KOPT-K1 (cell line): ENCODE results near the gene DPEP2.

ENCODE experiments used
- H3K27ac ChIP-seq: fragments of 200-600 bp; sonication (generic); 2 replicates; pipeline ENCODE4 v1.5.1; 2016; ENCODE audit warnings: antibody characterized with exemption, mild to moderate bottlenecking, low read depth, low read length; ENCODE audit not compliant: poor library complexity, severe bottlenecking
- H3K36me3 ChIP-seq: fragments of 200-600 bp; sonication (generic); 2 replicates; pipeline ENCODE4 v1.5.1; 2017; ENCODE audit warnings: antibody characterized with exemption, mild to moderate bottlenecking, low read length, moderate library complexity; ENCODE audit not compliant: insufficient read depth
- H3K9me3 ChIP-seq: fragments of 200-600 bp; sonication (generic); 2 replicates; pipeline ENCODE4 v1.5.1; 2017; ENCODE audit warnings: antibody characterized with exemption, low read length, mild to moderate bottlenecking; ENCODE audit not compliant: insufficient read depth, poor library complexity, severe bottlenecking

DPEP2 gene

DNA sequence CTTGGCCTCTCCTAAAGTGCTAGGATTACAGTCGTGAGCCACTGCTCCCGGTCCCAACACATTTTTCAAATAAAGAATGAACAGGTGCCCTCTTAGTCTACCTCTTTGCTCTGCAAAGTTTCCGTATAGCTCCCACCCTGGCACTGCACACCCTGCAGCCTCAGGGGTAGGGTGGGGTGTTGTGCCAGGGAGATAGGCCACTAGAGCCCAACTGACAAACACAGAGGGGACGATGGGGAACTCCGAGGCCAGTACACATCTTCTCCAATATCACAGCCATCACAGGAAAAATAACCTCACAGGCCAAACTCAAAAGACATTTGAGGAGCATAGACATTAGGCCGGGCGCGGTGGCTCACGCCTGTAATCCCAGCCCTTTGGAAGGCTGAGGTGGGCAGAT is 28.2 kb downstream of the DPEP2 start:
- H3K36me3 ChIP-seq: no peaks in the 10 kb centered on the region
- no peak overlapping the region for H3K27ac ChIP-seq
- no peaks in the 10 kb centered on the region for H3K9me3 ChIP-seq

DNA sequence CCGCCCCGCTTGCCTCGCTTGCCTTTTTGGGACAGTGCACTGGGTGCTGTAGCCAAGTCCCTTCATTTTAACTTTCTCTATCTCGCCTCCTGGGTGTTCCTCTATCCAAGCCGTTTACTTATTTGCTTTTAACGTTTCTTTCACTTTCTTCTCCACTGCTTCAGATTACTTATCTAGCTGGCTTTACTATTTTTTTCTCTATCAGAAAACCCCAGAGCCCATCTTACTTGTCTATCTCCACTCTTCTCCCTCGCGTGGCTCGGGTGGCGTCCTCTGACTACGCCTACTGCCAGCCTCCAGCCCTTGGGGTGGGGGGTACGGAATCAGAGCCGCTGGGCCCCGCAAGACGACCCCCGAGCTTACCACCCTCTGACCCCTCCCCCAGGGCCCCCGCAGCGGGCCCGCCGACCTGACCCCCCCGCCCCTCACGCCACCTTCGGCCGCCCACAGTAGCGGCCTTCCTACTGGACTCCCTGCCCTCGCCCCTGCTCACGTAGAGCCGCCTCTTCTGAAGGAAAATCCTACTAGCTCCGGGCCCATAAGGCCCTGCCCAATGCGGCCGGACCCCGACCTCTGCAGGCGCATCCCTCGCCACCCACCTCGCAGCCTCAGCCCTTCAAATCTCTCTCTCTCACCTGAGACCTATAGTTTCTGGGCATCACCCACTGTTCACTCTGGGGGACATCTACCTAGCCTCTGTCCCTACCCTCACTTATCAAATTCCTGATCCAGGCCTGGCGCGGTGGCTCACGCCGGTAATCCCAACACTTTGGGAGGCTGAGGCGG is 29.8 kb downstream of the DPEP2 start:
- H3K9me3 ChIP-seq: no peaks in the 10 kb centered on the region
- no peaks in the 10 kb centered on the region for H3K36me3 ChIP-seq
- peak overlapping the region; percentile 67 for H3K27ac ChIP-seq

DNA sequence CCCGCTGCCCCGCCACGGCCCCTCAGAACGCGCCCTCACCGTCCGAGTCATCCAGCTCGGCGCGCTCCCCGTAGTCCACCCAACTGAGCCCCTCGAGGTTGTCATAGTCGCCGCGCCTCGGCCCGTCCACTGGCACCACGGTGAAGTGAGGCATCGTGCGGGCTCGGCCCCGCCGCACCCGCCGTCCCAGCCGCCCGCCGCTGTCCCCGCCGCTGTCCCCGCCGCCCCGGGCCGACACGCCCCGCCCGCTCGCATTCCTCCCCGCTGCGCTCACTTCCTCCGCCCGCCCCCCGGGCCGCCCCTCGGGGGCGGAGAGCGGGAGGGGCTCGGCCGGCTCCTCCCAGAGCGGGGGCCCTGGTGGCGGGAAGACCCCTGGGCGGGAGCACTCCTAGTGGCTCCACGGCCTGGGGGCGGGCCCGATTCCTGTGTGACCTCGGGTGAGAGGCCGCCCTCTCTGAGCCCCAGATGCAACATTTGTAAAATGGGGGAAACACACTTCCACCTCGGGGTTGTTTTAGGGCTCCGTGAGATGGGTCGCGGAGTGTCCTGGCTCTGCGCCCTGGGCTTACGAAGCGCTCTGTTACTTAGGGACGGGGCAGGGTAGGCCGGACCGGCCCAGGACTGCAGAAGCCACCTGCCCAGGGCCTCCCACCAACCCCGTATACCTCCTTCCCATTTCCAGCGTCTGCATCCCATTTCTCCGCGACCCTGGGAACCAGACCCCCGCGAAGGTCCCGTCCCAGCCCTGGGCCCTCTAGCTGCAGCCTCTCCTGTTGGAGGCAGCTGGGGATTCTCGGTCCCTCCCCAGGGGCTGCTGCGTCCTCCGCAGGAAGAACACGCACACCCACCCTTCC is 30.7 kb downstream of the DPEP2 start, which contains the start of gene SLC12A4:
SLC12A4 (minus strand) TSS at position 238 of the 854 bp plus-strand sequence; CDS start at position 154, 84 bp downstream.
- Histone ChIP-seq H3K27ac (peak within 1 kb of the TSS; percentile 67), H3K36me3 (no peaks in the 10 kb centered on the region), H3K9me3 (no peaks in the 10 kb centered on the region)

DNA sequence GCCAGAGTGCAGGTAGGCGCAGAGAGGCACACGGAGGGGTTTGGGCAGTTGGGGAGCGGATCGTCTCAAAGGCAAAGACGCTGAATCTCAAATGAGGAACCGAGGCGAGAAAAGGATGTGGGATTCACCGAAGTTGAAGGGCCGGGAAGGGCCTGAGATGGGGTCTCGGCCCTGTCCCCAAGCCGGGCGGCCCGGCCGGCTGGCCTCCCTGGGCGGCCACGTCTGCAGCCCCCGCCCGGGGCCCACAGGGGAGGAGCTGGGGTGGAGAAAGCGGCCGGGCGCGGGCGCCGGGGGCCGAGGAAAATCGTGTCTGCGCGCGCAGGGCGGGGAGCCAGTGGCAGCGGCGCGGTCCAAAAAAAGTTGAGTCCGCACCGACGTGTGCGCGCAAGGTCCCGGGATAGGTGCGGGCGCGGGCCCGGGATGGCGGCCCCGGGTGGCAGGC is 31.3 kb downstream of the DPEP2 start:
- H3K27ac ChIP-seq: peak overlapping the region; percentile 67

DNA sequence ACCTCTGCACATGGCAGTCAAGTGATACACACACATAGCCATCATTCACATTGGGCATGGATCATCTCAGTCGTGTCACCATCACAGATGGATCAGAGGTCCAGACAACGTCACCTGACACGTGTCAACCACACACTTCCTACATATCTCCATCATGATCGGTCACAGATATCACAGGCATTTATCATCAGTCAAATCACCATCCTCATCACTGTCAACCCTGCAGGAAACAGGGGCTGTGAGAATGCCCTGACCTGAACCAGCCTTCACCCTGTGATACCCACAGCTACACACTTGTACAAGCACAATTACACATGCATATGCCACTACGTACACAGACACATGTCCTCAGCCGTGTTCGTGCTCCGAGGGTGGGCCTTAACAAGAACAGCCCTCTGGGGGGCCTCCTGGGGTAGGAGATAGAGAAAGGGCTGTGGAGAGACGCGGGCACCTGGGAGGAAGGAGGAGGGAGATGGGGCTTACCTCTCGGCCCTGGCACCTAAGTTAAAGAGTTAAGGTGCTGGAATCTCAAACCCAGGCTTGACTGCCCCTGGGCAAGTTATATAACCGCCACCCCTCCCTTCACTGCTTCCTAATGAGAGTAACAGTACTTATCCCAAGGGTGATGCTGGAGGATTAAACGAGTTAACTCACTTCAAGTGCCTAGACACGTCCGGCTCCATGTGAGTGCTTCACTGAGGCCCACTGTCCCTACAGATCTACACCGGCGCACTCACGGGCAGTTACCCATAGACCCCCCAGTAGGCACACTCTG is 31.9 kb downstream of the DPEP2 start:
- peaks cover 10% of the 10 kb centered on the region; the same call in 1 of the 2 replicates for H3K36me3 ChIP-seq
- H3K9me3 ChIP-seq: no peaks in the 10 kb centered on the region
- H3K27ac ChIP-seq: peak overlapping the region; percentile 67

More for the DNA sequence above, 31.3 kb downstream of the DPEP2 start:
- Histone ChIP-seq H3K36me3 (peaks cover 4% of the 10 kb centered on the region; the same call in 1 of the 2 replicates), H3K9me3 (no peaks in the 10 kb centered on the region)

DNA sequence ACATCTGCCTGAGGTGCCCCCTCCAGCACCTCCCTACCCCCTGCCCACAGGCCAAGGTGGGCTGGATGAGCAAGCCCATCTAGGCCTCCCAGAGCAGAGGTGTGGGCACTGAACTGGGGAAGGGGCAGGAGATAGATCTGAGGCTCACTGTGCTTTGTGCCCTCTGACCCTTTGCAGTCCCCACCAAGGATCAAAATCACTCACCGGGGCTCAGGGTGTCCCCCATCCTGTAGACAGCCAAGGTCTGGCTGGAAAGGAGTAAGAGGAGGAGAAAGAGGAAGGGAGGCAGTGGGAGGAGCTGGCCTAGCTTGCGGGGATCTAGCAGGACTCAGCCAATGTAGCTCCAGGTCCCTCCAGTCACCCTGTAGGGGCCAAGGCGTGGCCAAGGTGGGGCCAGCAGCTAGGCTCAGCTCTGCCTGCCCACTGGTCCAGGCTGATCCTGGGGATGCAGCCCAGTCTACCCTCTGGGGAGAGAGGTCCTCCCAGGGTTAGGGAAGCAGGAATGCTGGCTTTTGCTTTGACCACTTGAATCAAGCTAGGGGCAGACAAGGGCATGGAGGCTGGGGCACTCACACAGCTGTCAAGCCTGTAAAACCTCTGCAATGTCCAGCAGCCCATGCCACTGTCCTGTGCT is 32.6 kb downstream of the DPEP2 start:
- H3K9me3 ChIP-seq: no peaks in the 10 kb centered on the region
- H3K27ac ChIP-seq: no peak overlapping the region
- H3K36me3 ChIP-seq: peaks cover 17% of the 10 kb centered on the region; the same call in 1 of the 2 replicates

DNA sequence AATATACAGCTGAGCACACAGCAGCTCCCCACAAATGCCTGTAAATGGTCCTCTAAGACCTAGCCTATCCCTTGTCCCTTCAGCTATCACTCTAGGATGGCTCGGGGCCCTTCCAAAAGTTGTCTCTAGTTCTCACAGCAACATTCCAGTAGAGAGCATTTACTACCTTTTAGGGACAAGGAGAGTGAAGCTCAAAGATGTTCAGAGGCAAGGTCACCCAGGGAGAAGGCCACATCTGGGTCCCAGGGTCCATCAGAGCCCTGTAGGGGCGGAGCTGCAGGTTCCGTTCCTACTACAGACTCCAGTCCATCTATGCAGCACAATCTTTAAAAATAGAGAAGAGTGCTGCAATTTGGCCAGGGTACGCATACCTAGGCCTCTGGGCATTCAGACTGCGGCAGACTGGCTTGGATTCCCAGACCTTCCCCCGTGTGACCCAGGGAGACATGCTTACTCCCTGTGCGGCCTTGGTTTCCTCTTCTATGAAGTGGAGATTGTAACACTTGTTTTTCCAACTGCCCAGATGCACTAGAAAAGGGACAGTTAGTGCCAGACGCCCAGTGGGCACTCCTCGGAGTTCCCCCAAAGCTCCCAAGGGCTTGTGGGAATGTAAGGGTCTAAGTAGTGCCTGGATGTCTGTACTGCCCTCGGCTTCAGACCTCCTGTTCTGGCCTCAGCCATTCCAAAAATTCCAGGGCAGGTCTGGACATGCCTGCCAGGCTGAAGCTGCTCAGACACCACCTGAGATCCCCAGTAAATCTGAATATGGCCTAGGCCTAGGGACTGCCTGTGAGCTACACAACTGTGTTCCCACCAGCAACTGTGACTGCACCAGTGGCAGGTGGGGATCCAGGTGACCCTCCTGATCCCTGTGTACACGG is 33.4 kb downstream of the DPEP2 start:
- Histone ChIP-seq H3K9me3 (no peaks in the 10 kb centered on the region), H3K27ac (no peak overlapping the region), H3K36me3 (peaks cover 24% of the 10 kb centered on the region; the same call in 1 of the 2 replicates)

DNA sequence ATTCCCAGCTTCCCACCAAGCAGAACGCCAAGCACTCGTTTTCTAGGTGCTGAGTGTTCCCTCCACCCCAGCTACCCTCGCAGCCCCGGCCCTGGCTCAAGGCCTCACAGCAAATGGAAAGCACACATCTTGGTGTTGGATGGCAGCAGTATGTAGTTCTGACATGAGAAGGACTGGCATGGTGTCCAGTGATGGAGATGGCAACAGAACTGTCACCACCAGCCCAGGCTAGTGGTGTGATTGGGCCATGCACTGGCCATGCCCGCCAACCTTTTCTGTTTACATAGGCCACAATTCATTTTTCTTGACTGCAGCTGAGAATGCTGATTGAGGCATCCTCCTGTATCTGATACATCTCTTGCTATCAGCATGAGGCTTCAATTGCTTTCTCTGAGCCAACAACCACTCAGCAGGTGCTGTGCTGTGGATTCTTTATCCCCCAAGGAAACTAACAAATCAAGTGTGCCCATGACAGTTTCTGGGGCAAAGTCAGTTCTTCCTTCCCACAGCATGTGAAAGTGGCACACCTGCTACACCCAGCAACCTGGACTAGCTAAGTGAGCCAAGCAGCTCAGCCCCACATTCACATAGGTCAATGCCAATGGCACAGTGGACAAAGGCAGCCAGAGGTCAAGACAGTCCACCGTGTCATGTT is 34.7 kb downstream of the DPEP2 start:
- Histone ChIP-seq H3K27ac (no peak overlapping the region), H3K9me3 (no peaks in the 10 kb centered on the region), H3K36me3 (peaks cover 35% of the 10 kb centered on the region)

DNA sequence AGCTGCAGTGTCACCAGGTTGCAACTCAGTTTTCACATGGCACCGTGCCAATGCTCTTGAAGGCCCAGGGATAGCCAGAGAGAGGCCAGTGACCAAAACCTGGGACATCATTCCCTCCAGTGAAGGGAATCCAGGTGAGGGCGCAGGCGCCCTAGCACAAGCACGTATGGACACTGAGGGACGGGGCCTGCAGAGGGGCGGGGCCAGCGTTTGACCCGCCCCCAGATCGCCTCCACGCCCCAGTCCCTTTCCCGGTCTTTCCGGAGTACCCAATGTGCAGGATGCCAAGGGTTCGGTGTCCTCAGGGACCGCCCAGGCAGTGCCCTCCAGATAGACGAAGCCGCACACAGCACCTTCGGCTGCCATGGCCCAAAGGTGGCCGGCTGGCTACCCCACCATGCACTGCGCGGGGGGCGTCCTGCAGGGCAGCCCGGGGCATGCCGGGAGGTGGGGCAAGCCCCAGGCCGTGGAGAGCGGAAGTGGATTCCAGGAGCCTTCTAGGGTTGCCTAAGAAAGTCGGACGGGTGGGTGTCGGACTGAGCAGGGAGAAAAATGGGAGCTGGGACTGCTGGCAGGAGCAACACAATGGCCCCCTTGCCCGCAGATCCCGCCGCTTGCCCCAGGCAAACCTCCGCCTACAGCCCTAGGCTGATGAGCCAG is 35.5 kb downstream of the DPEP2 start:
- no peak overlapping the region for H3K27ac ChIP-seq
- peaks cover 43% of the 10 kb centered on the region for H3K36me3 ChIP-seq
- H3K9me3 ChIP-seq: no peaks in the 10 kb centered on the region

DNA sequence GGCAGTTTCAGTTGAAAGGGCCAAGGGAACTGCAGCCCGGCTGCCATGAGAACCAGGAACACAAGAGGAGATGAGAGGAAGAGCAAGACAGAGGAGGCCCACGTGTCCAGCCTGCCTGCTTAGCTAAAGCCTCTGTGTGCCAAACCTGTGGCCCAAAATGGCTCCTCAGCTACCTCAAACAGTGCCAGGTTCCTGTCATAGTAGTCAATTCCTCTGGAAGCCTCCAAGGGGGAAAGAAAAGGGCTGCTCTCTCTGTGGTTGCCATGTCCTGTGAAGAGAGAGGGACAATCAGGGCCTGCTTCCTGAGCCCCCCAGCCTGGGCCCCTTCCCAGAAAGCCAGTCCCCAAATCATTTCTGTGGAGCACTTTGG is 36.0 kb downstream of the DPEP2 start:
- no peaks in the 10 kb centered on the region for H3K9me3 ChIP-seq
- no peak overlapping the region for H3K27ac ChIP-seq
- H3K36me3 ChIP-seq: peaks cover 47% of the 10 kb centered on the region

DNA sequence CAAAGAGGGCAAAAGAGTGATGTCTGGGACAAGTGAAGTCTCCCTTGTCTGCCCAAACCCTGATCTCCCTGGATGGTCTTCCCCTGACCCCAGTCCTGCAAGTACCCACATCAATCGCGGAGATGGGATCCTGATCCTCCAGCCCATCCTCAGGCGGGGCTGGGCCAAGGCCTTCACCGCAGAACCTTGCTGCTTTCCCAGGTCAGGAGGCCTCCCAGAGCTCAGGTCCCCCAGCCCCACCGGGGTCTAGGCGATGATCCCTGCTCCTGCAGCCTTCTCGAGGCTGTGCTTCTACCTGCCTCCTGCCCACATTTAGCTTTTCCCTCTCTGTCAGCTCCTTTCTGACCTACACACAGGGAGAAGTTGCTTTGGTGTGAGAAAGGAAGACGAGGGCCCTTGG is 37.1 kb downstream of the DPEP2 start:
- Histone ChIP-seq H3K9me3 (no peaks in the 10 kb centered on the region), H3K36me3 (peaks cover 56% of the 10 kb centered on the region), H3K27ac (no peak overlapping the region)

DNA sequence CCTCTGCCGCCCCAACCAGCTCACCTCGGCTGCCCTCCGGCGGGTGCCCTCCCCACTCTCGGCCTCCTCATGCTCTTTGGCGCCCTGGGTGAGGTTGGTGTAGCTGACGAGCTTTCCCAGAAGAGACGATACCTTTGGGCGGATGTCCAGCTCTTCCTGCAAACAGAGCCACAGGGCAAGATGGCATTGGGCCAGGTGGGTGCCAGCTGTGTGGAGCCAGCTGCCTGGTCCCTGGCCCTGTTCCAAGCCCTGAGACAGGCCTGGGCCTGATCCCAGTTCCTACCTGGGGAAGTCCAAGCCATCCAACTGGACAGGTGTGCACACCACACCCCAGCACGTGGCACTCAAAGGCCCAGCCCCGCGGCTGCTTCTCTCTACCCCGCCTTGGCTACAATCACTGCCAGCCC is 37.7 kb downstream of the DPEP2 start:
- no peaks in the 10 kb centered on the region for H3K9me3 ChIP-seq
- peaks cover 56% of the 10 kb centered on the region for H3K36me3 ChIP-seq
- H3K27ac ChIP-seq: no peak overlapping the region
